GM21723 (cell line): Measurements from ENCODE around the gene TM9SF4.
"Not testable (repeated sequence)": the region's sequence is repeated elsewhere in the genome, so short reads cannot be mapped to it uniquely, and the experiment has no call there.

Source experiments
- ATAC-seq: cut with Tn5 transposase; IDR thresholded peaks from one replicate; pipeline ENCODE4 v1.9.1; 2021; ENCODE audit warnings: mild to moderate bottlenecking, moderate library complexity; ENCODE audit not compliant: unreplicated experiment

TM9SF4 gene

DNA sequence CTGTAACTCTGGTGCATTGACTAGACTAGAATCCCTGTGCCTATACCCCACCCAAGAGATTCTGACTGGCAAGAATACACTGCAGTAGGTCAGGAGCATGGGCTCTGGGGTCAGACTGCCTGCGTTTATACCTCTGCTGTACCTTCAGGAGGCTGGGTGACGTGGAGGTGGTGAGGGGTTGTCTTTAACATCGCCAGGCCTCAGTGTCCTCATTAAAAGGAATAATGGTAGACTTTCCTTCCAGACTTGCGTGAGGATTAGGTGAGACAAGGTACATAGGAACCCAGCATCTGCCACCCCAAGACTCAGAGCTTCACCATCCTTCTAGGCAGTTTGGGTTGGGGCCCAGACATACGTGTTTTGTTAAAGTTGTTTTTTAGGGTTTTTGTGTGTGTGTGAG lies 44.3 kb downstream of the TM9SF4 start:
- ATAC-seq: no peak

DNA sequence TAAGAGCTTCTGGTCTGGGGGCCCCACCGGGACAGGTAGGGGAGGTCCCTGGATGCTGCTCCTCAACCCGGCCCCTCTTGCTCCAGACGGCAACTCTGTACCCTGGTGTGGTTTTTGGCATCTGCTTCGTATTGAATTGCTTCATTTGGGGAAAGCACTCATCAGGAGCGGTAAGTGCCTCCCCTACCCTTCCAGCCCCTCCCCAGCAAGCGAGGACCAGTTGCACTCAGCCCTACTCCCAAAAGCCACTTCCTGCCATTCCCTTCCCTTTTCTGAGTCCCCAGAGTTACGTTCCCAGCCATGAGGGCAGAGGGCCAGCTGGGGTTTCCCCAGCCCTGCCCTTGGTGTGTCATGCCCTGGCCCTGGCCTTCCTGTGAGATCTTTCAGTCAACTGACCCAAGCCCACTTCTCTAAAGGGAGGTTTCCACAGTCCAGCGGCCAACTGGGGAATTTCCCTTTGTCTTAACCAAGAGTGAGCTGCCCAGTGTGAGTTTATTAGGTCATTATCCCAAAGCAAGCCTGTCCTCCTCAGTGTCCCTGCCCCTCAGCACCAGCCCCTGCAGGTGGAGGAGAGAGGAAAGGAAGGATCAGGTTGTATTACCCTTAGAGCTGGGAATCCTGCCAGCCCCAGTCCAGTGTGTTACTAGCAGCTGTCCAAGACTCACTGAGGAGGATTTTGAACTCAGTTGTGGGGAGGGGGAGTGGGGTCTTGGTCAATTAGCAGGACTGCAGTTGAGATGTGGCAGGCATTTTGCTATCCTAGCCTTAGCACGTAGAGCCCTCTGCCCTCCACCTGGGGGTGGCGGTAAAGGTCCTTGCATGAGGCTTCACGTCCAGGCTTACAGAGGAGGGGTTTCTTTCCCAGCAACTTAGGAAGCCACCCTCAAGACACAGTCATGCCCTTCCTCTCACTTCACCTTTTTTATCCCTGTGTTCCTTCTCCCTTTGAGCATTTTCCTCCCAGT lies 45.8 kb downstream of the TM9SF4 start:
- ATAC-seq: no peak

DNA sequence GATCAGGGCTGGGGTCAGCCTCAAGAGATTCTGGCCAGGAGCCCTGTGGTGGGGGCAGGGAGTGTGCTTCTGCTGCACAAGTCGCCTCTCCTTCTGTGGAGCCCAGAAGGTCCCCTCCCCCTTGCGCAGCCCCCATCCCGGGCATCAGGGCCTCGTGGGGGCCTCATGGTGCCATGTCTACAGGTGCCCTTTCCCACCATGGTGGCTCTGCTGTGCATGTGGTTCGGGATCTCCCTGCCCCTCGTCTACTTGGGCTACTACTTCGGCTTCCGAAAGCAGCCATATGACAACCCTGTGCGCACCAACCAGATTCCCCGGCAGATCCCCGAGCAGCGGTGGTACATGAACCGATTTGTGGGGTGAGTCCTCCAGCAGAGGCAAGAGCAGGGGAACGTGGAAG lies 48.1 kb downstream of the TM9SF4 start:
- no peak for ATAC-seq

DNA sequence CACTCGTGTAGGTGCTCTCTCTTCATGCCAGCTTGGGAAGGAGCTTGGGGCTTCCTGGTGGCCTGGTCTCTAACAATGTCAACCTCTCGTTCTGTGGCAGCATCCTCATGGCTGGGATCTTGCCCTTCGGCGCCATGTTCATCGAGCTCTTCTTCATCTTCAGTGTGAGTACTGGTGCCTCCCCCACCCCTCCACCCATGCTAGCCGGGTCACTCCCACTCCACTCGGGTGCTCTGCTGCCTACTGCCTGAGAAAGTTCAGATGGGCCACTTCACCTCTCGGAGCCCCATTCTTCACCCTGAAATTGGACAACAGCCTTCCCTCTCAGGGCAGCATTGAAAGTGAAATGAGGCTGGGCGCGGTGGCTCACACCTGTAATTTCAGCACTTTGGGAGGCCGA lies 48.8 kb downstream of the TM9SF4 start:
- ATAC-seq: no peak

DNA sequence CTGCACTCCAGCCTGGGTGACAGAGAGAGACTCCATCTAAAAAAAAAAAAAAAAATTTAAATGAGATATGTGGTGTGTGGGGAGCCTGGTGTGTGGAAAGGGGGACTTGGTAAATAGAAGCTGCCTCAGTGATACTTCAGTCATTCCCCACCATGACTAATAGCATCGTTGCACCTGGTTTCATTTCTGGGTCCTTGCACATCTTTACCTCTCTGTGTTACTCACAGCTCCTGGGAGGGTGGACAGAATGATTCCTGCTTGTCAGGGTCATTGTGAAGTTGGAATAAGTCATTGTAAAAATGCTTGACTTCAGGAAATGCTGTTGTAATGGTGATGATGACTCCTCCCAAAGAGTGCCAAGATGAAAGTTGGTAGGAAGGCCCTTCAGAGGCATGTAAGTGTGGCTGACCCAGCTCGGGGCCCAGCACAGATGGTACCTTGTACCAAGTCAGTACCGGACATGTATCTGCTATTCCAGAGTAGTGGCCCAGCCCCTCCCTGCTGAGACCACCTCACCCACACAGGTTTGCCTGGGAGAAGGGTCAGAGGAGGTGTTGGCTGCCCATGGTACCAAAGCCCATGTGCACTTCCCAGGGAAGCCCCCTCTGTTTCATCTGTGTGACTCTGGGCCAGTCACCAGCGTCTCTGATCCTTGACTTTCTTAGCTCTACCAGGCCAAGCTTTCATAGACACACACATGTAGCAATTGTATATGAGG lies 49.6 kb downstream of the TM9SF4 start:
- ATAC-seq: no peak

DNA sequence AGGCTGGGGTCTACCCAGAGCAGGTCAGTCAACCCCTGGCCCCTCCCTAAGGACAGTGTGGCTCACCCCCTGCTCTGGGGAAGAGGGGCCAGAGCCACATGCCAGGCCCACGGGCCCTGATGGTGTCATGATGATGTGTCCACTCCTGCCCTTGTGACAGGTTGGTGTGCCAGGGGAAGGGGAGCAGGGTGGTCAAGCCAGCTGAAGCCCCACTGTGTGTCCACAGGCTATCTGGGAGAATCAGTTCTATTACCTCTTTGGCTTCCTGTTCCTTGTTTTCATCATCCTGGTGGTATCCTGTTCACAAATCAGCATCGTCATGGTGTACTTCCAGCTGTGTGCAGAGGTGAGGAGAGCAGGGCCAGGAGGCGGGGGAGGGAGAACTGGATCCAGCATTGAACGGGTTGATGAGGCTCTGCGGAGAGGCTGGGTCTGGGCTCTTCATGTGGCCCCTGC lies 50.3 kb downstream of the TM9SF4 start:
- ATAC-seq: no peak

DNA sequence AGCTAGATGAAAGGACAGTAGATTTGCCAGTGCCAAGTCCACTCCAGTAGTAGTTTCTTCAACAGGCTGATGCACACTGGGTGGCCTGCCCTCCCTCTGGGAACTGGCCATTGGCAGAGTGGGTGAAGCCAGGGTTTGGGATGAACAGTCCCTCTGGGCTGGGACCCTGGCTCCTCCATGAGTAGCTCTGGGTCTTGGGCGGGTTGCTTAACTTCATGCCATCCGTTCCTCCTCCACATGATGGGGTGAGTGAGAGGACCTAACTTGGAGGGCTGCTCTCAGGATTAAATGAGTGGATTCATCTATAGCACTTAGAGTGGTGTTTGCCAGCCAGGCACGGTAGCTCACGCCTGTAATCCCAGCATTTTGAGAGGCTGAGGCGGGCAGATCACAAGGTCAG lies 50.8 kb downstream of the TM9SF4 start:
- ATAC-seq: no peak

DNA sequence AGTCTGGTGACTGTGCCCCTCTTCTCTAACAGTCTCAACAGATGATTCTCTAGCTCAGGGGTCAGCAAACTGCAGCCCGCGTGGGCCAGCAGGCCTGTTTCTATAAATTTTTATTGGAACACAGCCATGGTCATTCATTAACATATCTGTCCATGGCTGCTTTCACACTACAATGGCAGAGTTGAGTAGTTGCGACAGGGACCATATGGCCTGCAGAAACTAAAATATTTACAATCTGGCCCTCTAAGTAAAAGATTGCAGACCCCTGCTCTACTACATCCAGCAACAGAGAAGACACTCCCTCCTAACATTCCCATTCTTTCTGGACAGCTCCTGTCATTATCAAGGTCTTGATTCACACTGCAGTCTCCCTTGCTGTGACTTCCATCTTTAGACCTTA lies 52.8 kb downstream of the TM9SF4 start:
- ATAC-seq: no peak

DNA sequence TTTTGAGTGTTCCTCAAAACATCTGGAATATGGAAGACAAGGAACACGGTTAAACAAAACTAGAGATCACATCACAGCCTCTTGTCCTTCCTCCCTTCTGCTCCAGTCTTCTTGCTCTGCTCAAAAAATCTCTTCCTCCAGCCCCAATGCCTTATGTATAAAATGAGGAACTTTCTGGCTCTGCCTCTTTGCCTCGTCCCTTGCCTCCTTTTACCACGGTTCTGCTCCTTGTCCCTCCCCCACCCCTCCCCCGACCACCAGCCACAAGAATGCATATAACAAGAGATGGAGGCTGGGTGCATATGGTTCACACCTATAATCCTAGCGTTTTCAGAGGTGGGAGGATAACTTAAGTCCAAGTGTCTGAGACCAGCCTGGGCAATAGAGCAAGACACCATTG lies 54.4 kb downstream of the TM9SF4 start:
- no peak for ATAC-seq

DNA sequence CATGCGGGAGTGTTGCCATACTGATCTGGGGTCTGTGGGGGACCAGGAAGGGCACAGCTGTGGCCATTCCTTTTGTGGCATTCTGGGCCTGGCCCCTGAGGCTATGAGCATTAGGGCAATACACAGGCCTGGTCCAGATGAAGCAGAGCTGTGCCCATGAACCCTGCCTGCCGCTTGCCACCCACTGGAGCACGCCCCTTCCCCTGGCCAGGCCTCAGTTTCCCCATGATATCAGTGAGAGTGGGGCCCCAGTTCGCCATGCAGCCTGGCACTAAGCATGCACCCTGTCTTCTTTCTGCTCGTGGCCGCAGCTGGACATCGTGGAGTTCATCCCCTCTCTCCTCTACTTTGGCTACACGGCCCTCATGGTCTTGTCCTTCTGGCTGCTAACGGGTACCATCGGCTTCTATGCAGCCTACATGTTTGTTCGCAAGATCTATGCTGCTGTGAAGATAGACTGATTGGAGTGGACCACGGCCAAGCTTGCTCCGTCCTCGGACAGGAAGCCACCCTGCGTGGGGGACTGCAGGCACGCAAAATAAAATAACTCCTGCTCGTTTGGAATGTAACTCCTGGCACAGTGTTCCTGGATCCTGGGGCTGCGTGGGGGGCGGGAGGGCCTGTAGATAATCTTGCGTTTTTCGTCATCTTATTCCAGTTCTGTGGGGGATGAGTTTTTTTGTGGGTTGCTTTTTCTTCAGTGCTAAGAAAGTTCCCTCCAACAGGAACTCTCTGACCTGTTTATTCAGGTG lies 55.6 kb downstream of the TM9SF4 start:
- no peak for ATAC-seq

DNA sequence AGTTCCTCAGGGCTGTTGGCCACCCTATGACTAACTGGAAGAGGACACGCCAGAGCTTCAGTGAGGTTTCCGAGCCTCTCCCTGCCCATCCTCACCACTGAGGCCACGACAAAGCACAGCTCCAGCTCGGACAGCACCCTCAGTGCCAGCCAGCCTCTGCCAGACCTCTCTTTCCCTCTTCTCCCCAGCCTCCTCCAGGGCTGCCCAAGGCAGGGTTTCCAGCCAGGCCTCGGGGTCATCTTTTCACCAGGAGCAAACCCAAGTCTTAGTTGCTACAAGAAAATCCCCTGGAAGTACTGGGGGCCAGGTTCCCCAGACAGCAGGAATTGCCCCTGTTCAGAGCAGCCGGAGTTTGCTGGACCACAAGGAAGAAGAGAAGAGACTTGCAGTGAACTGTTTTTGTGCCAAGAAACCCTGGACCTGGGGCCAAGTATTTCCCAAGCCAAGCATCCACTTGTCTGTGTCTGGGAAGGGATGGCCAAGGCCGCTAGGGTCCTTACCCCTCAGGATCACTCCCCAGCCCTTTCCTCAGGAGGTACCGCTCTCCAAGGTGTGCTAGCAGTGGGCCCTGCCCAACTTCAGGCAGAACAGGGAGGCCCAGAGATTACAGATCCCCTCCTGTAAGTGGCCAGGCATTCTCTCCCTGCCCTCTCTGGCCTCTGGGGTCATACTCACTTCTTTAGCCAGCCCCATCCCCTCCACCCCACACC lies 56.5 kb downstream of the TM9SF4 start:
- no peak for ATAC-seq

DNA sequence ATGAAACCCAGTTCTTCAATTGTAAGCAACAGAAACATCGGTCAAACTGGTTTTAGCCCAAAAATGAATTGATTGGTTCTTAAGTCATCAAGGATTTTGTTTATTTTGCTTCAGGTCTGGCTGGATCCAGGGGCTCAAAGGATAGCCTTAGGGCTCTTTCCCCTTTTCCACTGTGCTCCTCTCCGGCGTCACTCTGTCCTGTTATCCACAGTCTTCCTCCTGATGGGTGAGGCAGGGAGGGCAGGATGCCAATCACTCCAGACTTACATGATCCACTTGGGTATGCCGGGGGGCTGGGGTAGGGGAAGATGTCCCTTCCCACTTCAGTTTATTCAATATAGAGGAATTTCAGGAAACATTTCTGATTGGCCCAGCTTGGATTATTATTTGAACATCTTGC lies 58.0 kb downstream of the TM9SF4 start:
- ATAC-seq: no peak

DNA sequence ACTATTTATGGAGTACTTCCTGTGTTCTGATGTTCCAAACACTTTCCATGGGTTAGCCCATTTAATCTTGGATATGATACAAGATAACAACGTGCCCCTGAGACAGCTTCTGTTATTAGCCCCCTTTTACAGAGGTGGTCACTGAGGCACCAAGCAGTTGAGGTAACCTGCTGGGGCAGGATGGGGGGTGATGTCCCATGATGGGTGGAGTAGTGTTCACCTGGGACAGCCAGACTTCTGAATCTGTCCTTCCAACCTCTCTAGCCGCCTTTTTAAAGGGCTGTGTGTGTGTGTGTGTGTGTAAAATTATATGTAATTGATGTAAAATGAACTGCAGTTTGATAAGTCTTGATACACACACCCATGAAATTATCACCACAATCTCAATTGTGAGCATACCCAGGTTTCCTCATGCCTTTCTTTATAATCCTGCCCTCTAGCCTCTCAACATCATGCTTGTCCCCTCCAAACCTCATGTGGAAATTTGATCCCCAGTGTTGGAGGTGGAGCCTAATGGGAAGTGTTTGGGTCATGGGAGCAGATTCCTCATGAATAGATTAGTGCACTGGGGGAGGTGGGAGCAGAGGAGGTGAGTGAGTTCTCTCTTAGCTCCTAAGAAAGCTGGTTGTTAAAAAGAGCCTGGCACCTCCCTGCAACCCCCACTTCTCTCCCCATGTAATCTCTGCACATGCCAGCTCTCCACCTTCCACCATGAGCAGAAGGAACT lies 58.8 kb downstream of the TM9SF4 start:
- ATAC-seq: no peak

DNA sequence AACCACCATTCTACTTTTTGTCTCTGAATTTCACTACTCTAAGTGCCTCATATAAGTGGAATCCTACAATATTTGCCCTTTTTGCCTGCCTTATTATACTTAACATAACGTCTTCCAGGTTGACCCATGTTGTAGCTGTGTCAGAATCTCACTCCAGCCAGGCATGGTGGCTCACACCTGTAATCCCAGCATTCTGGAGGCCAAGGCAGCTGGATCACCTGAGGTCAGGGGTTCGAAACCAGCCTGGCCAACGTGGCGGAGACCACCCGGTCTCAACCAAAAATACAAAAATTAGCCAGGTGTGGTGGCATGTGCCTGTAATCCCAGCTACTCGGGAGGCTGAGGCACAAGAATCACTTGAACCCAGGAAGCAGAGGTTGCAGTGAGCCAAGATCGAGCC lies 68.2 kb downstream of the TM9SF4 start:
- ATAC-seq: not testable (repeated sequence)

DNA sequence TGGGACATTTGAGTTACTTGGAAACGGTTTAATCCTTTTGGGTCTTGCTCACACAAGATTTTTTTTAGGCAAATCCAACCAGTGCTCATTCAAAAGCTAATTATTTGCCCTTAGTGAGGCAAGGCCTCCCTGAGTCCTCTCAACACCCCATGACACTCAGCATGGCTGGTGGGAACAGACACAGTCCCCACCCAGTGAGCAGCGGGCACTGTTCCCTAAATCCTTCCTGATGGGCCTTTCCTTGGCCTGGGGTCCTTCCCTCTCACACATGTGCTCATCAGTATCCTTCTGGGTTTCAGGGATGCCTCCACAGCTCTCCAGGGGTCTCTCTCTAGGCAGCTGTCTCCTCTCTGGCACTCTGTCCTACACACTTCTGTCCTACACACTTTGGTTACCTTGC lies 70.0 kb downstream of the TM9SF4 start:
- no peak for ATAC-seq

DNA sequence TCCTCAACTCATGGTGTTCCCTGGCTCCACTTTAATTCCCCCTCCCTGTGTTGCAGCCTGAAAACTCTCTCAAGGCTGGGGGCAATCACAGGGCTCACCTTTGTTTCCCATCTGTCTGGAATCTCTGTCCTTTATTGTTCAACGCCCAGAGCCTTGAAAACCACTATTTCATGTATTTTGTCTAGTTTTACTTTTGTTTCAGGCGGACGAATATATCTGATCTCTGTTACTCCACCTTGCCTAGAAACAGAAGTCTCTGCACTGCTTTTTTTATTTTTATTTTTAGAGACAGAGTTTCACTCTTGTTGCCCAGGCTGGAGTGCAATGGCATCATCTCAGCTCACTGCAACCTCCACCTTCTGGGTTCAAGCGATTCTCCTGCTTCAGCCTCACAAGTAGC lies 70.4 kb downstream of the TM9SF4 start:
- ATAC-seq: no peak

DNA sequence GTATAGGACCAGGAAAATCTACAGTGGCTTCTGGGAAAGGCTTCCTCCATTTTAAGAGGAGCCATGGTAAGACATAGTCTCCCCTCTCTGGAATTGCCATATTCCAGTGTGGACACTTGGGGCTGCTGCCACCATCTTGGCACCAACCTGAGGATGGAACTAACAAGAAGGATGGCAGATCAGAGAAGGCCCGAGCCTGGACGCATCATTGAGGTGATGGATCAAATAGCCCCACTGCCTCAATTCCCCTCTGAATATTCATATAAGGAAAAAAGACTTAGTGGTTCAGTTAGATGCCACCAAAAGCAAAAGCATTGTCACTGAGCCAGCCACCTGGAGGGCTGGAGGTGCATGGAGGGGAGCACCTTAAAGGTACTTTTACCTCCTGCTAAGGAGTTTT lies 72.1 kb downstream of the TM9SF4 start:
- no peak for ATAC-seq

DNA sequence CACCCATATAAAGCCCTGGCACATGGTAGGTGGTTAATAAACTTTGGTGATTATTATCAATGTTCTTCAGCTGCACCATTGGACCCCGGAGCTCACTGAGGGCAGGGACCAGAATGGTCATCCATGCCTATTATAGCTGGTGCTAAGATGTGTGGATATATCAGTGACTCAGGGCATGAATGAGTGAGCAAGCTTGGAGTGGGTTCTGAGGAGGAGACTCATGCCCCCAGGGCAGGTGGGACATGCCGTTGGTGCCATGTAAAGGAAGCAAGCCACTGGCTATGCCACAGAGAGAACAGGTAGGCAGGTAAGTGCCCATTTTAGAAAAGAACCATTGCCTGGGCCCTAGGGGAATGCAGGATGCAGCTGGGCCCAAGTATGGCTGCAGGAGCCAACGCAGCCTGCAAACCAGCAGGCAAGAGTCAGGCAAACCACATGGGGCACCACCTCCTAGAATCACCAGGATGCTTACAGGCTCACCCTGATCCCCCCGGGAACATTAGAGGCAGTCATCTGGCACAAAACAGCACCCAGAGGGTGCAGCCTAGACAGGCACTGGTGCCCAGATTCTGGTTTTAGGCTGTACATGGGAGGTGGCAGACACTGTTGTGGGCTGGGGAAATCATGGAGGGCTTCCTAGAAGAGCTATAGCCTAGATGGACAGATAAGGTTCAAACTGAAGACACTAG lies 74.6 kb downstream of the TM9SF4 start:
- no peak for ATAC-seq

DNA sequence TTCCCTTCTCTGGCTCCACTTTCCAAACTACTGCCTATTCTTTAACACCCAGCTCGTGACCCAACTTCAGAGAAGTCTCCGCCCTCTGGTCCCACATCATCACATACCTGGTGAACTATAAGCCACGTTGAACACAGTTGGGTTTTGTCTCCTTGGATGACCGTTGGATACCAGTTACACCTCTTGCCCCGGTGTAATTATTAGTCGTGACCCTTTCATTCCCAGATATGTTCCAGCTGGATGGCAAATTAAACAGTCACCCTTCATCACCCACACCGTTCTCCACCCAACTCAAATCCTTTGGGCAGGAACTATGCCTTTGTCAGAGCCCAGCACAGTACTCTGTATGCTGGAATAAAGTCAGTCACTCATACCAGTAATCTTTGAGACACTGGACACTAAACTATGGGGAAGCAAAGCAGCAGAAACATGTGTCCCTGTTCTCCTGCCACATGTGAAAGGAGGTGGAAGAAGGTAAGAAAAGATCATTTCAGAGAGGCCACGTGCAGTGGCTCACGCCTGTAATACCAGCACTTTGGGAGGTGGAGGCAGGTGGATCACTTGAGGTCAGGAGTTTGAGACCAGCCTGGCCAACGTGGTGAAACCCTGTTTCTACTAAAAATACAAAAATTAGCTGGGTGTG lies 75.6 kb downstream of the TM9SF4 start:
- ATAC-seq: no peak
